Fibroblast of lung (primary cell): ENCODE data around the gene AQP9. TPM values are rescaled to one million over a fixed set of nuclear protein-coding genes. Genes with fewer than 3 reads are reported as not detected.
A peak's percentile ranks its signal among the peaks of the same experiment; 100 is the strongest.
"Not testable (repeated sequence)": the region's sequence is repeated elsewhere in the genome, so short reads cannot be mapped to it uniquely, and the experiment has no call there.

Experiments used
- DNase-seq, 2 donors: peaks; one replicate each; pipeline versions ENCODE4 v3.0.0 to v3.0.0-alpha.2; 2010; ENCODE audit warnings: low read depth in 2 of 2
- H2AFZ ChIP-seq: 2 replicates; pipeline ENCODE4 v1.5.1; 2012; ENCODE audit warnings: low read length, control low read depth, inconsistent platforms
- H3K27ac ChIP-seq: 2 replicates; pipeline ENCODE4 v1.5.1; 2011; ENCODE audit warnings: low read length, control low read depth; ENCODE audit not compliant: insufficient read depth
- H3K27me3 ChIP-seq: 2 replicates; pipeline ENCODE4 v1.5.1; 2011; ENCODE audit warnings: mild to moderate bottlenecking, low read length; ENCODE audit not compliant: control insufficient read depth, insufficient read depth
- H3K36me3 ChIP-seq: 2 replicates; pipeline ENCODE4 v1.5.1; 2011; ENCODE audit warnings: low read length; ENCODE audit not compliant: control insufficient read depth, insufficient read depth
- H3K4me1 ChIP-seq: 2 replicates; pipeline ENCODE4 v1.5.1; 2011; ENCODE audit warnings: low read length; ENCODE audit not compliant: control insufficient read depth, insufficient read depth; ENCODE audit errors: extremely low read depth
- H3K4me2 ChIP-seq: 2 replicates; pipeline ENCODE4 v1.5.1; 2011; ENCODE audit warnings: low read length, control low read depth; ENCODE audit not compliant: insufficient read depth; ENCODE audit errors: extremely low read depth
- H3K4me3 ChIP-seq, 4 experiments: fragments of 200-600 bp in 1 of 4; sonication (generic) in 1 of 4; replicated peaks in 1 of 4; 2 replicates each; pipeline ENCODE4 v1.5.1; 2011 to 2016; ENCODE audit warnings: low read length in 4 of 4, low read depth in 3 of 4, mild to moderate bottlenecking in 3 of 4, control low read depth in 2 of 4, inconsistent platforms in 1 of 4, mixed read lengths in 1 of 4; ENCODE audit not compliant: insufficient read depth in 1 of 4; ENCODE audit errors: control extremely low read depth in 1 of 4
- H3K79me2 ChIP-seq: 2 replicates; pipeline ENCODE4 v1.5.1; 2012; ENCODE audit warnings: mild to moderate bottlenecking, low read length, inconsistent platforms; ENCODE audit not compliant: control insufficient read depth, insufficient read depth
- H3K9ac ChIP-seq: 2 replicates; pipeline ENCODE4 v1.5.1; 2011; ENCODE audit warnings: mild to moderate bottlenecking, low read length, control low read depth; ENCODE audit not compliant: insufficient read depth
- H3K9me3 ChIP-seq: 2 replicates; pipeline ENCODE4 v1.5.1; 2012; ENCODE audit warnings: low read depth, low read length; ENCODE audit not compliant: control insufficient read depth, insufficient read depth
- H4K20me1 ChIP-seq: 2 replicates; pipeline ENCODE4 v1.5.1; 2011; ENCODE audit warnings: low read length; ENCODE audit not compliant: control insufficient read depth, insufficient read depth; ENCODE audit errors: extremely low read depth
- CTCF ChIP-seq, 2 donors: IDR thresholded peaks in 1 of 2; conservative IDR thresholded peaks in 1 of 2; 1 replicate in 1 of 2; 2 replicates in 1 of 2; pipeline ENCODE4 v1.5.1; 2011 to 2012; ENCODE audit warnings: low read length in 2 of 2, control low read depth in 1 of 2, inconsistent platforms in 1 of 2, low read depth in 1 of 2, mild to moderate bottlenecking in 1 of 2
- EZH2 ChIP-seq: IDR thresholded peaks from 2 replicates; pipeline ENCODE4 v1.5.1; 2012; ENCODE audit warnings: low read length, control low read depth, mild to moderate bottlenecking; ENCODE audit errors: missing control alignments
- polyA plus RNA-seq, 2 donors: library from polyadenylated mRNA; depleted of rRNA in 1 of 2; stranded (reverse) in 1 of 2; unstranded in 1 of 2; fragments of >200 nt; gene quantifications; 2 replicates each; pipeline ENCODE4 v1.2.1, GENCODE V29; 2011 to 2012; ENCODE audit warnings: missing spikeins in 1 of 2
- total RNA-seq: library from RNA; depleted of rRNA; stranded (reverse); fragments of >200 nt; gene quantifications from 2 replicates; pipeline ENCODE4 v1.2.1, GENCODE V29; 2014

The AQP9 gene
- total and polyA plus RNA-seq, 2 donors (not counting 1 experiment from before 2014, with no cell fraction given): not detected

- no peak overlapping the region for H2AFZ ChIP-seq
- peak in 1 of 2 donors; percentile 33 for DNase-seq
- no peak overlapping the region for H3K27ac ChIP-seq
Measured at GRCh38 chr15:58190419-58190818, 52.2 kb downstream of the AQP9 start.

GRCh38 chr15:58193636-58194035 is 55.5 kb downstream of the AQP9 start:
- not testable (repeated sequence) for H3K36me3 ChIP-seq

More at GRCh38 chr15:58190419-58190818, 52.2 kb downstream of the AQP9 start:
- Histone ChIP-seq H4K20me1 (no peaks in the 10 kb centered on the region), H3K36me3 (no peaks in the 10 kb centered on the region), H3K79me2 (no peaks in the 10 kb centered on the region), H3K4me3 (no peak overlapping the region), H3K9ac (no peak overlapping the region), H3K27me3 (peaks cover 13% of the 10 kb centered on the region), H3K4me1 (no peaks in the 10 kb centered on the region), H3K9me3 (no peaks in the 10 kb centered on the region), H3K4me2 (no peak overlapping the region)
- TF ChIP-seq EZH2 (no peak), CTCF (conservative IDR thresholded peaks at IDR 0.05 in 1 of 2, IDR thresholded peaks at IDR 0.05 in 1 of 2; ENCODE audit: low read depth in 1 of 2, low read length in 2 of 2) (no peak)

GRCh38 chr15:58200739-58201138 is 62.6 kb downstream of the AQP9 start:
- Histone ChIP-seq H3K4me3 (no peak overlapping the region), H3K79me2 (no peaks in the 10 kb centered on the region), H3K27me3 (no peaks in the 10 kb centered on the region), H4K20me1 (no peaks in the 10 kb centered on the region), H3K4me2 (no peak overlapping the region), H3K36me3 (no peaks in the 10 kb centered on the region), H3K9ac (no peak overlapping the region), H2AFZ (no peak overlapping the region), H3K4me1 (peaks cover 14% of the 10 kb centered on the region), H3K9me3 (no peaks in the 10 kb centered on the region), H3K27ac (no peak overlapping the region)
- TF ChIP-seq EZH2: no peak
- no peak for TF ChIP-seq CTCF (conservative IDR thresholded peaks at IDR 0.05 in 1 of 2, IDR thresholded peaks at IDR 0.05 in 1 of 2; ENCODE audit: low read depth in 1 of 2, low read length in 2 of 2)
- DNase-seq: no peak

More at GRCh38 chr15:58193636-58194035, 55.5 kb downstream of the AQP9 start:
- H3K9me3 ChIP-seq, H4K20me1 ChIP-seq, H3K9ac ChIP-seq, H3K4me1 ChIP-seq, H3K4me3 ChIP-seq, H3K4me2 ChIP-seq, H3K27ac ChIP-seq, H2AFZ ChIP-seq, DNase-seq, H3K27me3 ChIP-seq, H3K79me2 ChIP-seq: not testable (repeated sequence)
